ENCODE data around the gene ZNF292.

DNA sequence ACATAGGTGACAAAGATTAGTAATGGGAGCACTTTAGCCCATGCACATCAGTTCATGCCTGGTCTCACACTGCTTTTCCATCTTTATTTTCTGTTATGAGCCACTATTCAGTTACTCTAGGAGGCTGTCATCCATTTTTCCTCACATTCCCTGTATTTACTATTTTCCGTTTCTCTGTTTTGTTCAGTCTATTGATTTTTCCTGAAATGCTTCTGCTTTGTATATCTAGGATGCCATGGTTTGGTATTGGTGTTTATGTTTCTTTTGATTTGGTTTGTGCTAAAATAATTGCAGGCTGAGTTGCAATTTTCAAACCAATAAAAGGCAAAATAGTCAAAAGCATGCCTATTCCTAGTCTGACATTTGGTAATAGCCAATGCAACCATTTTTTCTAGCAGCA lies 28.9 kb upstream of the ZNF292 start:
- TF ChIP-seq EZH2 (IDR thresholded peaks at IDR 0.05) (no peak), POLR2AphosphoS5 (IDR thresholded peaks at IDR 0.05; ENCODE audit: borderline replicate concordance, low read depth, low read length) (no peak), FOXP2 (optimal IDR thresholded peaks at IDR 0.05; ENCODE audit: control extremely low read depth, extremely low read length, insufficient read depth) (no peak)

Measured in SK-N-MC (cell line).